Caco-2 (cell line): ENCODE measurements around the gene TMEM125. TPM values are rescaled to one million over a fixed set of nuclear protein-coding genes. Genes with fewer than 3 reads are reported as not detected.

Experiments used
- BruUV-seq: library from RNA; stranded (reverse); fragments of 400-500 nt; replicated peaks from 2 replicates; lab custom pipeline; 2021; lab: Mats Ljungman, UMichigan
- CTCF ChIA-PET: fragments of 300-600 bp; sonication (Branson Sonifier 250); formaldehyde crosslinking; loops from one replicate; lab custom pipeline; 2022; ENCODE audit warnings: antibody characterized with exemption; lab: Charles Lee
- POLR2A ChIA-PET: fragments of 300-600 bp; sonication (Branson Sonifier 250); formaldehyde crosslinking; loops from one replicate; lab custom pipeline; 2022; ENCODE audit warnings: antibody characterized with exemption; lab: Charles Lee
- DNase-seq, 2 experiments: peaks; one replicate each; pipeline versions ENCODE4 v3.0.0 to v3.0.0-alpha.2; 2020 to 2022
- H3K27me3 ChIP-seq: replicated peaks from 2 replicates; pipeline ENCODE4 v1.6.0; 2011; ENCODE audit warnings: low read length; ENCODE audit not compliant: control insufficient read depth, insufficient read depth
- H3K36me3 ChIP-seq: 2 replicates; pipeline ENCODE4 v1.5.1; 2011; ENCODE audit warnings: low read length; ENCODE audit not compliant: control insufficient read depth, insufficient read depth
- H3K4me1 ChIP-seq: fragments of 250-450 bp; sonication (Bioruptor Pico); 2 replicates; pipeline ENCODE4 v1.5.1; 2020; ENCODE audit warnings: mild to moderate bottlenecking
- H3K4me3 ChIP-seq: 2 replicates; pipeline ENCODE4 v1.5.1; 2011; ENCODE audit warnings: low read depth, mild to moderate bottlenecking, control low read depth, low read length
- H3K9me3 ChIP-seq: fragments of 250-450 bp; sonication (Bioruptor Pico); 2 replicates; pipeline ENCODE4 v1.5.1; 2020; ENCODE audit warnings: mild to moderate bottlenecking, moderate library complexity
- H3K27ac Mint-ChIP-seq: one replicate; pipeline ENCODE4 v1.8.0; 2022; ENCODE audit warnings: mixed read lengths; ENCODE audit not compliant: unreplicated experiment
- H3K27me3 Mint-ChIP-seq: one replicate; pipeline ENCODE4 v1.8.0; 2022; ENCODE audit warnings: mixed read lengths; ENCODE audit not compliant: insufficient read depth, unreplicated experiment
- H3K36me3 Mint-ChIP-seq: one replicate; pipeline ENCODE4 v1.8.0; 2022; ENCODE audit warnings: mild to moderate bottlenecking, mixed read lengths; ENCODE audit not compliant: insufficient read depth, unreplicated experiment
- H3K4me1 Mint-ChIP-seq: one replicate; pipeline ENCODE4 v1.8.0; 2022; ENCODE audit warnings: low read depth, mixed read lengths; ENCODE audit not compliant: unreplicated experiment
- H3K4me3 Mint-ChIP-seq: one replicate; pipeline ENCODE4 v1.8.0; 2022; ENCODE audit warnings: mild to moderate bottlenecking, moderate library complexity, mixed read lengths; ENCODE audit not compliant: unreplicated experiment
- H3K9me3 Mint-ChIP-seq: one replicate; pipeline ENCODE4 v1.8.0; 2022; ENCODE audit warnings: mixed read lengths; ENCODE audit not compliant: unreplicated experiment
- intact Hi-C: fragments of 100-400 bp; cut with micrococcal nuclease; formaldehyde crosslinking; loops from one replicate; pipeline ENCODE4 v1.10.0; 2022; ENCODE audit not compliant: unreplicated experiment
- total RNA-seq: library from RNA; stranded (reverse); gene quantifications from 2 replicates; pipeline ENCODE4 v1.2.3, GENCODE V29; 2022
- TF ChIP-seq, protein P1 (sequence below), 2 experiments: fragments of 200-600 bp in 1 of 2; IDR thresholded peaks; 1 replicate in 1 of 2; 2 replicates in 1 of 2; pipeline versions ENCODE4 v1.5.1 to v1.8.0; 2011 to 2022; ENCODE audit warnings: antibody characterized with exemption in 1 of 2, control low read depth in 1 of 2, inconsistent platforms in 1 of 2, low read depth in 1 of 2, low read length in 1 of 2, mild to moderate bottlenecking in 1 of 2, moderate library complexity in 1 of 2; ENCODE audit not compliant: insufficient read depth in 1 of 2, severe bottlenecking in 1 of 2, unreplicated experiment in 1 of 2

The TMEM125 gene
- total RNA-seq, 1 experiment from 2014 or later: 25.9 TPM

DNA sequence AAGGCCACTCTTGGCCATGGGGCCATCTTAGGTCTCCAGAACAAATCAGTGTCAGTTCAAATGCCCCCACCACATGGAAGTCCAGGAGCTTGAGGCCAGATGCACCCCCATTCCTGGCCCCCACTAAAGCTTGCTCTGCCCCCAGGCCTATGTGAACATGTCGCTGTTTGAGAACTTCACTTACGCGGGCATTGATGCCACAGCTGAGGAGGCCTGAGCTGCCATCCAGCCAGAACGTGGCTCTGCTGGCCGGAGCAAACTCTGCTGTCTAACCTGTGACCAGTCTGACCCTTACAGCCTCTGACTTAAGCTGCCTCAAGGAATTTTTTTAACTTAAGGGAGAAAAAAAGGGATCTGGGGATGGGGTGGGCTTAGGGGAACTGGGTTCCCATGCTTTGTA, 52.7 kb downstream of the TMEM125 start:
- intact Hi-C loops: no loop called here
- Histone ChIP-seq H3K4me1 (no peaks in the 10 kb centered on the region), H3K27me3 (no peaks in the 10 kb centered on the region), H3K9me3 (peaks cover 14% of the 10 kb centered on the region), H3K4me3 (no peak overlapping the region), H3K36me3 (no peaks in the 10 kb centered on the region)
- H3K27me3 Mint-ChIP-seq: no peaks in the 10 kb centered on the region
- TF ChIP-seq, protein P1, sequence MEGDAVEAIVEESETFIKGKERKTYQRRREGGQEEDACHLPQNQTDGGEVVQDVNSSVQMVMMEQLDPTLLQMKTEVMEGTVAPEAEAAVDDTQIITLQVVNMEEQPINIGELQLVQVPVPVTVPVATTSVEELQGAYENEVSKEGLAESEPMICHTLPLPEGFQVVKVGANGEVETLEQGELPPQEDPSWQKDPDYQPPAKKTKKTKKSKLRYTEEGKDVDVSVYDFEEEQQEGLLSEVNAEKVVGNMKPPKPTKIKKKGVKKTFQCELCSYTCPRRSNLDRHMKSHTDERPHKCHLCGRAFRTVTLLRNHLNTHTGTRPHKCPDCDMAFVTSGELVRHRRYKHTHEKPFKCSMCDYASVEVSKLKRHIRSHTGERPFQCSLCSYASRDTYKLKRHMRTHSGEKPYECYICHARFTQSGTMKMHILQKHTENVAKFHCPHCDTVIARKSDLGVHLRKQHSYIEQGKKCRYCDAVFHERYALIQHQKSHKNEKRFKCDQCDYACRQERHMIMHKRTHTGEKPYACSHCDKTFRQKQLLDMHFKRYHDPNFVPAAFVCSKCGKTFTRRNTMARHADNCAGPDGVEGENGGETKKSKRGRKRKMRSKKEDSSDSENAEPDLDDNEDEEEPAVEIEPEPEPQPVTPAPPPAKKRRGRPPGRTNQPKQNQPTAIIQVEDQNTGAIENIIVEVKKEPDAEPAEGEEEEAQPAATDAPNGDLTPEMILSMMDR (IDR thresholded peaks at IDR 0.05; ENCODE audit: insufficient read depth in 1 of 2, low read depth in 1 of 2, low read length in 1 of 2, severe bottlenecking in 1 of 2, unreplicated experiment in 1 of 2): no peak
- DNase-seq: no peak
- no peaks in the 10 kb centered on the region for H3K36me3 Mint-ChIP-seq
- no TSS peak for BruUV-seq
- ChIA-PET CTCF (no interaction called here), POLR2A (no interaction called here)
- no peak overlapping the region for H3K4me3 Mint-ChIP-seq
- no peaks in the 10 kb centered on the region for H3K9me3 Mint-ChIP-seq
- H3K27ac Mint-ChIP-seq: no peak overlapping the region
- no peaks in the 10 kb centered on the region for H3K4me1 Mint-ChIP-seq

Other genes starting within 250 kb of the TMEM125 start
- 56.3 and 61.6 TPM in 2 replicates for gene EBNA1BP2, start 97.7 kb upstream of the TMEM125 start, total RNA-seq
- gene CFAP57, start 97.7 kb upstream of the TMEM125 start, total RNA-seq: 0.23 and 0.35 TPM in 2 replicates
- 7.8 and 9.6 TPM in 2 replicates for gene C1orf210, start 15.6 kb downstream of the TMEM125 start, total RNA-seq
- gene TIE1, start 31.0 kb downstream of the TMEM125 start, total RNA-seq: not detected in 2 replicates
- gene MPL, start 67.8 kb downstream of the TMEM125 start, total RNA-seq: 0.49 TPM in 1 of 2 replicates, not detected in the other
- gene CDC20, start 89.0 kb downstream of the TMEM125 start, total RNA-seq: 123 and 125 TPM in 2 replicates
- 66.8 and 67.1 TPM in 2 replicates for gene ELOVL1, start 98.0 kb downstream of the TMEM125 start, total RNA-seq
- gene MED8, start 119.8 kb downstream of the TMEM125 start, total RNA-seq: 33.3 and 35.8 TPM in 2 replicates
- 29.0 and 31.6 TPM in 2 replicates for gene SZT2, start 119.9 kb downstream of the TMEM125 start, total RNA-seq
- gene HYI, start 183.9 kb downstream of the TMEM125 start, total RNA-seq: 34.5 and 35.4 TPM in 2 replicates